HG03342 (cell line): ENCODE data around the gene AMOTL2.

Experiments
- ATAC-seq: cut with Tn5 transposase; IDR thresholded peaks from one replicate; pipeline ENCODE4 v1.9.1; 2021; ENCODE audit warnings: mild to moderate bottlenecking, moderate library complexity; ENCODE audit not compliant: unreplicated experiment

AMOTL2 gene

GRCh38 chr3:134317106-134317947, 56.9 kb downstream of the AMOTL2 start:
- no peak for ATAC-seq

GRCh38 chr3:134315286-134316106, 58.8 kb downstream of the AMOTL2 start:
- ATAC-seq = no peak

GRCh38 chr3:134314588-134315285, 59.5 kb downstream of the AMOTL2 start:
- ATAC-seq = no peak

- ATAC-seq = no peak
These were observed 60.2 kb downstream of the AMOTL2 start for GRCh38 chr3:134313847-134314587.

GRCh38 chr3:134312873-134313846, 61.1 kb downstream of the AMOTL2 start:
- ATAC-seq = no peak

- ATAC-seq = no peak
These were observed 62.0 kb downstream of the AMOTL2 start for GRCh38 chr3:134312072-134312872.

- no peak for ATAC-seq
These were observed 62.6 kb downstream of the AMOTL2 start for GRCh38 chr3:134311693-134312071.

GRCh38 chr3:134311265-134311664, 63.0 kb downstream of the AMOTL2 start:
- ATAC-seq = no peak

- no peak for ATAC-seq
These were observed 64.1 kb downstream of the AMOTL2 start for GRCh38 chr3:134309987-134310700.

- peak; percentile 74 for ATAC-seq
These were observed 65.8 kb downstream of the AMOTL2 start for GRCh38 chr3:134308350-134308891.

GRCh38 chr3:134307425-134307824, 66.8 kb downstream of the AMOTL2 start:
- no peak for ATAC-seq

GRCh38 chr3:134306320-134306719, 67.9 kb downstream of the AMOTL2 start:
- no peak for ATAC-seq
